HG03196 (cell line): ENCODE data around the gene PMEL.
"Not testable (repeated sequence)": the region's sequence is repeated elsewhere in the genome, so short reads cannot be mapped to it uniquely, and the experiment has no call there.

Experiments used
- ATAC-seq: cut with Tn5 transposase; IDR thresholded peaks from one replicate; pipeline ENCODE4 v1.9.1; 2021; ENCODE audit not compliant: unreplicated experiment

PMEL gene

GRCh38 chr12:55925870-55926737 lies 39.7 kb downstream of the PMEL start:
- ATAC-seq: no peak

- ATAC-seq: no peak
Measured at GRCh38 chr12:55925371-55925770, 40.5 kb downstream of the PMEL start.

DNA sequence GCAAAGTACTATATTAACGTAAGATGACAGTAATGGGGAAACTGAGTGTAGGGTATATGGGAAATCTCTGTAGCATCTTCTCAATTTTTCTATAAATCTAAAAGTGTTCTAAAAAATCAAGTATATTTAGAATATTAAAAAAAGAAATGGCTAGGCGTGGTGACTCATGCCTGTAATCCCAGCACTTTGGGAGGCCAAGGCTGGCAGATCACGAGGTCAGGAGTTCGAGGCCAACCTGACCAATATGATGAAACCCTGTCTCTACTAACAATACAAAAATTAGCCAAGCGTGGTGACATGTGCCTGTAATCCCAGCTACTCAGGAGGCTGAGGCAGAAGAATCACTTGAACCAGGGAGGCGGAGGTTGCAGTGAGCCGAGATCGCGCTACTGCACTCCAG lies 42.2 kb downstream of the PMEL start:
- not testable (repeated sequence) for ATAC-seq

DNA sequence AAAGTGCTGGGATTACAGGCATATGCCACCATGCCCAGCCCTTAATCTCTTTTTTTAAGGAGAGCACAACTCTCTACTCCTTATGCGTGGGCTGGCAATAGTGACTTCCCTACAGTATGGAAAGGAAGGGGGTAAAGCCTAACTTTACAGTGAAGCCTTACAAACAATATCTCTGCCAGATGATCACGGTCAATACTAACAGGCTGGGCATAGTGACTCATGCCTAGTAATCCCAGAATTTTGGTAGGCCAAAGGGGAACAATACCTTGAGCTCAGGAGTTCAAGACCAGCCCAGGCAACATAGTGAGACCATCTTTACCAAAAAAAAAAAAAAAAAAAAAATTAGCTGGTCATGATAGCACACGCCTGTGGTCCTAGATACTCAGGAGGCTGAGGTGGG lies 43.7 kb downstream of the PMEL start:
- no peak for ATAC-seq

GRCh38 chr12:55919032-55919431 lies 46.8 kb downstream of the PMEL start:
- not testable (repeated sequence) for ATAC-seq

GRCh38 chr12:55915482-55915859 lies 50.4 kb downstream of the PMEL start:
- no peak for ATAC-seq

DNA sequence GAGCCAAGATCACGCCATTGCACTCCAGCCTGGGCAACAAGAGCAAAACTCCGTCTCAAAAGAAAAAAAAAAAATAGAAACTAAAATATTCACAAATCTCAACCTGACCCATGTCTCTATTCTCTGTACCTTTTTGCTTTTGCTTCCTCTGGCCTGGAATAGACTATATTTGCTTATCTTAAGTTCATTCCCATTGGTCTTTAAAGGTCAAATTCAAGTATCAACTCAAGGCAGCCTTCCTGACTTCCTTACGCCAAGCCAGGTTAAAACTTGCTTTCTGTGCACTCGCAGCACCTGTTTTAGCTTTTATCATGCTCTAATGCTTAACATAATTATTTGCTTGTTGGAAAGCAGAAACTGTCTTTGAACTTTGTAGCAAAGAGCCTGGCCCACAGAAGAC lies 52.9 kb downstream of the PMEL start:
- ATAC-seq: no peak

GRCh38 chr12:55909513-55909884 lies 56.3 kb downstream of the PMEL start:
- ATAC-seq: no peak

GRCh38 chr12:55908726-55909512 lies 56.9 kb downstream of the PMEL start:
- no peak for ATAC-seq

DNA sequence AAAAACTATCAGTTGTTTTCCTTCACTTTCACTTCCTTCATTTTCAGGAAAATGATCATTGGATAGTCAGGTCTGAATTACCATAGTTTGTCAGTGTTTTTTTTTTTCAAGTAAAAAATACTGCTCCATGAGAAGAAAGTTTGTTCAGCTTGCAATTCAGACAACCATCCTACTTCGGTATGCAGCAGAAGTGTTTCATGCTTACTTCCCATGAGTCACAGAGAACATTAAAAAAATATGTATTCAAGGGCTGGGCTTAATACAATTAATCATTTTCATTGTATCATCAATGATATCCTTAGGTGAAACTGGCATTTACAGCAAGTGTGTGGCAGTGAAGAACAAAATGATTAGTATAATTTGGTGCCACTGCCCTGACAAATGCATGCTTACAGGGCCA lies 59.8 kb downstream of the PMEL start:
- no peak for ATAC-seq
